Liver (tissue), 9 donors: ENCODE data around the gene SLC38A6. TPM values are rescaled to one million over a fixed set of nuclear protein-coding genes. Genes with fewer than 3 reads are reported as not detected.

Experiments
- DNase-seq: peaks from one replicate; pipeline ENCODE4 v3.0.0-alpha.2; 2017; ENCODE audit warnings: low spot score
- H3K27ac ChIP-seq, 2 donors: one replicate each; pipeline ENCODE4 v1.7.0; 2013; ENCODE audit warnings: inconsistent platforms in 2 of 2, low read length in 2 of 2, control low read depth in 1 of 2, low read depth in 1 of 2, mild to moderate bottlenecking in 1 of 2
- H3K27me3 ChIP-seq, 4 donors: one replicate each; pipeline versions ENCODE4 v1.6.1 to v1.7.0; 2013; ENCODE audit warnings: low read length in 3 of 4, inconsistent platforms in 1 of 4, mild to moderate bottlenecking in 1 of 4, moderate library complexity in 1 of 4; ENCODE audit not compliant: control insufficient read depth in 4 of 4, insufficient read depth in 4 of 4
- H3K36me3 ChIP-seq, 4 donors: one replicate each; pipeline versions ENCODE4 v1.6.1 to v1.7.0; 2013; ENCODE audit warnings: low read length in 3 of 4, mild to moderate bottlenecking in 3 of 4, low read depth in 1 of 4, moderate library complexity in 1 of 4; ENCODE audit not compliant: control insufficient read depth in 4 of 4, insufficient read depth in 3 of 4
- H3K4me1 ChIP-seq, 4 donors: one replicate each; pipeline versions ENCODE4 v1.6.1 to v1.7.0; 2013; ENCODE audit warnings: low read length in 3 of 4, mild to moderate bottlenecking in 3 of 4, moderate library complexity in 1 of 4; ENCODE audit not compliant: control insufficient read depth in 4 of 4, insufficient read depth in 4 of 4
- H3K4me3 ChIP-seq, 3 donors: one replicate each; pipeline versions ENCODE4 v1.6.1 to v1.7.0; 2013; ENCODE audit warnings: low read length in 3 of 3, control low read depth in 1 of 3, low read depth in 1 of 3, mild to moderate bottlenecking in 1 of 3
- H3K9ac ChIP-seq, 2 donors: one replicate each; pipeline ENCODE4 v1.7.0; 2013; ENCODE audit warnings: low read length in 2 of 2, mild to moderate bottlenecking in 2 of 2, moderate library complexity in 2 of 2, control low read depth in 1 of 2, low read depth in 1 of 2
- H3K9me3 ChIP-seq, 4 donors: one replicate each; pipeline versions ENCODE4 v1.6.1 to v1.7.0; 2013; ENCODE audit warnings: low read length in 3 of 4; ENCODE audit not compliant: control insufficient read depth in 4 of 4
- EGR1 ChIP-seq, 2 donors: IDR thresholded peaks; 2 replicates each; pipeline ENCODE4 v1.6.1; 2016 to 2018; ENCODE audit warnings: antibody characterized with exemption in 2 of 2, low read depth in 2 of 2
- FOXA1 ChIP-seq: IDR thresholded peaks from 2 replicates; pipeline ENCODE4 v1.6.1; 2016; ENCODE audit warnings: antibody characterized with exemption
- FOXA2 ChIP-seq: IDR thresholded peaks from 2 replicates; pipeline ENCODE4 v1.6.1; 2016; ENCODE audit warnings: antibody characterized with exemption
- GABPA ChIP-seq, 2 donors: IDR thresholded peaks in 1 of 2; conservative IDR thresholded peaks in 1 of 2; 2 replicates each; pipeline ENCODE4 v1.6.1; 2016; ENCODE audit warnings: antibody characterized with exemption in 2 of 2, mild to moderate bottlenecking in 1 of 2, moderate library complexity in 1 of 2
- HNF4A ChIP-seq, 2 donors: conservative IDR thresholded peaks; 2 replicates each; pipeline ENCODE4 v1.6.1; 2016; ENCODE audit warnings: antibody characterized with exemption in 2 of 2, mild to moderate bottlenecking in 2 of 2
- HNF4G ChIP-seq: IDR thresholded peaks from 2 replicates; pipeline ENCODE4 v1.6.1; 2016; ENCODE audit warnings: antibody characterized with exemption
- JUND ChIP-seq, 2 donors: IDR thresholded peaks; 2 replicates each; pipeline ENCODE4 v1.6.1; 2016; ENCODE audit warnings: antibody characterized with exemption in 2 of 2
- NR2F2 ChIP-seq: IDR thresholded peaks from 2 replicates; pipeline ENCODE4 v1.6.1; 2016; ENCODE audit warnings: antibody characterized with exemption
- RAD21 ChIP-seq, 2 donors: IDR thresholded peaks; 2 replicates each; pipeline ENCODE4 v1.6.1; 2016; ENCODE audit warnings: antibody characterized with exemption in 2 of 2, mild to moderate bottlenecking in 2 of 2
- RXRA ChIP-seq, 2 donors: IDR thresholded peaks; 2 replicates each; pipeline ENCODE4 v1.6.1; 2017 to 2018; ENCODE audit warnings: antibody characterized with exemption in 2 of 2, mild to moderate bottlenecking in 1 of 2
- SP1 ChIP-seq: IDR thresholded peaks from 2 replicates; pipeline ENCODE4 v1.6.1; 2018; ENCODE audit warnings: antibody characterized with exemption, mild to moderate bottlenecking
- TAF1 ChIP-seq: conservative IDR thresholded peaks from 2 replicates; pipeline ENCODE4 v1.6.1; 2016; ENCODE audit warnings: antibody characterized with exemption, mild to moderate bottlenecking
- YY1 ChIP-seq: IDR thresholded peaks from 2 replicates; pipeline ENCODE4 v1.6.1; 2016; ENCODE audit warnings: antibody characterized with exemption, mild to moderate bottlenecking
- WGBS: extraction: QIAGEN DNeasy Blood & Tissue Kit; methylation state at CpG from one replicate; pipeline ENCODE4 v1.1.7; 2013; 5-methylcytosine and 5-hydroxymethylcytosine counted together
- polyA plus RNA-seq, 2 donors: library from polyadenylated mRNA; stranded (reverse) in 1 of 2; unstranded in 1 of 2; fragments of 200-250 nt in 1 of 2; fragments of >200 nt in 1 of 2; fragmentation: Nextera tagmentation in 1 of 2; extraction: Ambion mirVana in 1 of 2; gene quantifications; one replicate each; pipeline versions ENCODE4 v1.2.1 to v1.2.3, GENCODE V29; 2013 to 2015
- total RNA-seq, 2 donors: library from RNA; depleted of rRNA; stranded (reverse); fragments of >200 nt; gene quantifications; one replicate each; pipeline ENCODE4 v1.2.3, GENCODE V29; 2014
- TF ChIP-seq, protein P1 (sequence below): IDR thresholded peaks from 2 replicates; pipeline ENCODE4 v1.6.1; 2016; ENCODE audit warnings: antibody characterized with exemption
- TF ChIP-seq, protein P2 (sequence below): IDR thresholded peaks from 2 replicates; pipeline ENCODE4 v1.6.1; 2016; ENCODE audit warnings: antibody characterized with exemption
- TF ChIP-seq, protein P3 (sequence below): IDR thresholded peaks from 2 replicates; pipeline ENCODE4 v1.6.1; 2016; ENCODE audit warnings: antibody characterized with exemption
- TF ChIP-seq, protein P4 (sequence below): IDR thresholded peaks from 2 replicates; pipeline ENCODE4 v1.6.1; 2016; ENCODE audit warnings: antibody characterized with exemption, mild to moderate bottlenecking
- TF ChIP-seq, protein P5 (sequence below): fragments of 150-350 bp; IDR thresholded peaks from 2 replicates; pipeline ENCODE4 v1.5.1; 2017; ENCODE audit warnings: improper control_type of control experiment, low read depth, low read length; ENCODE audit not compliant: missing input control
- donor health status: healthy.
- donor health status: healthy.
- donor health status: healthy.
- donor health status: healthy.
- donor health status: healthy.

SLC38A6 gene
- total RNA-seq (10 to 100 TPM in 1 of 2 donors, 1 to 10 TPM in 1; 7.1 to 10.6 TPM), polyA plus RNA-seq (1 to 10 TPM; 2.6 to 5.8 TPM)

DNA sequence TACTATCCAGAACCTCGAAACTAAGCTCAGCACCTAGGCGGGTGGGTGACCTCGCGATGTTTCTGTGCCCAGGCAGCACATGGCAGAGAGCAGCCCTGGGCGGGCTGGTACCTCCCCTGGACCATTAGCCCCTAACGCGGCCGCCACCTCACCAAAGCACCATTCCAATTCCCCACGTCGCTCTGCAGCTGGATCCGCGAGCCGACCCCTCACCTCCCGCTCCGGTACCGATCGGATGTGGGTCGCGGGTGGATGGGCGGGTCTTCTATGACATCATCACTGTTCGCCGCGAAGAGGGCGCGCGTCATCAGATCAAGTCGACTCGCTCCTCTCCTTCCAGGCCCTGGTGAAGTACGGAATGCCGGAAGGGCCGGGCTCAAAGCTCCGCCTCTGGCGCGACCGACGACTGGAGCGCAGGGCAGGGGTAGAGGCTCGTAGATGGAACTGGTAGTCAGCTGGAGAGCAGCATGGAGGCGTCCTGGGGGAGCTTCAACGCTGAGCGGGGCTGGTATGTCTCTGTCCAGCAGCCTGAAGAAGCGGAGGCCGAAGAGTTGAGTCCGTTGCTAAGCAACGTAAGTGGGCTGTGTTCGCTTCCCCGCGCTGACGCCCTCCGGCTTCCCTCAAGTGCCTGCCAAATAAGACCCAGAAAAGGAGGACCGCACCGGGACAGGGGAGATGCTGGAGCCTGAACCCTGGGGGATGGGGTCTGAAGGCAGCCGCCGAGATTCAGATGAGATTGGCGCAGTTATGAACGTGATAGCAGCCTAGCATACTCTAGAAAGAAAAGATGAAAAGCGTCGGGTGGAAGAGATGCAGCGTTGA lies at the start of gene SLC38A6, which contains the start of gene TRMT5:
SLC38A6 (plus strand) TSS at position 435 of the 822 bp plus-strand sequence; CDS start at position 468, 33 bp downstream.
TRMT5 (minus strand) TSS at position 269 of the 822 bp plus-strand sequence; CDS start at position 163, 106 bp downstream.
- no peaks in the 10 kb centered on the region for H3K9me3 ChIP-seq
- H3K27me3 ChIP-seq = no peaks in the 10 kb centered on the region
- peak within 1 kb of the TSS; percentile 62 to 94 (median 88) for H3K4me3 ChIP-seq
- TF ChIP-seq SP1 (peak; percentile 83), YY1 (peak; percentile 94), RAD21 (IDR thresholded peaks at IDR 0.05) (peak; percentile 29 to 64), JUND (IDR thresholded peaks at IDR 0.05) (peak in 1 of 2 donors; percentile 27), GABPA (IDR thresholded peaks at IDR 0.05 in 1 of 2, conservative IDR thresholded peaks at IDR 0.05 in 1 of 2) (peak in 1 of 2 donors; percentile 65), HNF4G (no peak), EGR1 (IDR thresholded peaks at IDR 0.05; ENCODE audit: low read depth in 2 of 2) (peak in 1 of 2 donors; percentile 12), TAF1 (peak; percentile 73), HNF4A (conservative IDR thresholded peaks at IDR 0.05) (peak in 1 of 2 donors; percentile 30), RXRA (IDR thresholded peaks at IDR 0.05) (peak; percentile 61 to 74), NR2F2 (peak; percentile 73), FOXA1 (no peak), FOXA2 (no peak)
- TF ChIP-seq, protein P1, sequence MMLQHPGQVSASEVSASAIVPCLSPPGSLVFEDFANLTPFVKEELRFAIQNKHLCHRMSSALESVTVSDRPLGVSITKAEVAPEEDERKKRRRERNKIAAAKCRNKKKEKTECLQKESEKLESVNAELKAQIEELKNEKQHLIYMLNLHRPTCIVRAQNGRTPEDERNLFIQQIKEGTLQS = peak; percentile 56
- TF ChIP-seq, protein P2, sequence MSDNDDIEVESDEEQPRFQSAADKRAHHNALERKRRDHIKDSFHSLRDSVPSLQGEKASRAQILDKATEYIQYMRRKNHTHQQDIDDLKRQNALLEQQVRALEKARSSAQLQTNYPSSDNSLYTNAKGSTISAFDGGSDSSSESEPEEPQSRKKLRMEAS = peak; percentile 96
- TF ChIP-seq, protein P3, sequence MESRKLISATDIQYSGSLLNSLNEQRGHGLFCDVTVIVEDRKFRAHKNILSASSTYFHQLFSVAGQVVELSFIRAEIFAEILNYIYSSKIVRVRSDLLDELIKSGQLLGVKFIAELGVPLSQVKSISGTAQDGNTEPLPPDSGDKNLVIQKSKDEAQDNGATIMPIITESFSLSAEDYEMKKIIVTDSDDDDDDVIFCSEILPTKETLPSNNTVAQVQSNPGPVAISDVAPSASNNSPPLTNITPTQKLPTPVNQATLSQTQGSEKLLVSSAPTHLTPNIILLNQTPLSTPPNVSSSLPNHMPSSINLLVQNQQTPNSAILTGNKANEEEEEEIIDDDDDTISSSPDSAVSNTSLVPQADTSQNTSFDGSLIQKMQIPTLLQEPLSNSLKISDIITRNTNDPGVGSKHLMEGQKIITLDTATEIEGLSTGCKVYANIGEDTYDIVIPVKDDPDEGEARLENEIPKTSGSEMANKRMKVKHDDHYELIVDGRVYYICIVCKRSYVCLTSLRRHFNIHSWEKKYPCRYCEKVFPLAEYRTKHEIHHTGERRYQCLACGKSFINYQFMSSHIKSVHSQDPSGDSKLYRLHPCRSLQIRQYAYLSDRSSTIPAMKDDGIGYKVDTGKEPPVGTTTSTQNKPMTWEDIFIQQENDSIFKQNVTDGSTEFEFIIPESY = peak; percentile 97
- TF ChIP-seq, protein P4, sequence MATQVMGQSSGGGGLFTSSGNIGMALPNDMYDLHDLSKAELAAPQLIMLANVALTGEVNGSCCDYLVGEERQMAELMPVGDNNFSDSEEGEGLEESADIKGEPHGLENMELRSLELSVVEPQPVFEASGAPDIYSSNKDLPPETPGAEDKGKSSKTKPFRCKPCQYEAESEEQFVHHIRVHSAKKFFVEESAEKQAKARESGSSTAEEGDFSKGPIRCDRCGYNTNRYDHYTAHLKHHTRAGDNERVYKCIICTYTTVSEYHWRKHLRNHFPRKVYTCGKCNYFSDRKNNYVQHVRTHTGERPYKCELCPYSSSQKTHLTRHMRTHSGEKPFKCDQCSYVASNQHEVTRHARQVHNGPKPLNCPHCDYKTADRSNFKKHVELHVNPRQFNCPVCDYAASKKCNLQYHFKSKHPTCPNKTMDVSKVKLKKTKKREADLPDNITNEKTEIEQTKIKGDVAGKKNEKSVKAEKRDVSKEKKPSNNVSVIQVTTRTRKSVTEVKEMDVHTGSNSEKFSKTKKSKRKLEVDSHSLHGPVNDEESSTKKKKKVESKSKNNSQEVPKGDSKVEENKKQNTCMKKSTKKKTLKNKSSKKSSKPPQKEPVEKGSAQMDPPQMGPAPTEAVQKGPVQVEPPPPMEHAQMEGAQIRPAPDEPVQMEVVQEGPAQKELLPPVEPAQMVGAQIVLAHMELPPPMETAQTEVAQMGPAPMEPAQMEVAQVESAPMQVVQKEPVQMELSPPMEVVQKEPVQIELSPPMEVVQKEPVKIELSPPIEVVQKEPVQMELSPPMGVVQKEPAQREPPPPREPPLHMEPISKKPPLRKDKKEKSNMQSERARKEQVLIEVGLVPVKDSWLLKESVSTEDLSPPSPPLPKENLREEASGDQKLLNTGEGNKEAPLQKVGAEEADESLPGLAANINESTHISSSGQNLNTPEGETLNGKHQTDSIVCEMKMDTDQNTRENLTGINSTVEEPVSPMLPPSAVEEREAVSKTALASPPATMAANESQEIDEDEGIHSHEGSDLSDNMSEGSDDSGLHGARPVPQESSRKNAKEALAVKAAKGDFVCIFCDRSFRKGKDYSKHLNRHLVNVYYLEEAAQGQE = peak; percentile 94
- TF ChIP-seq, protein P5, sequence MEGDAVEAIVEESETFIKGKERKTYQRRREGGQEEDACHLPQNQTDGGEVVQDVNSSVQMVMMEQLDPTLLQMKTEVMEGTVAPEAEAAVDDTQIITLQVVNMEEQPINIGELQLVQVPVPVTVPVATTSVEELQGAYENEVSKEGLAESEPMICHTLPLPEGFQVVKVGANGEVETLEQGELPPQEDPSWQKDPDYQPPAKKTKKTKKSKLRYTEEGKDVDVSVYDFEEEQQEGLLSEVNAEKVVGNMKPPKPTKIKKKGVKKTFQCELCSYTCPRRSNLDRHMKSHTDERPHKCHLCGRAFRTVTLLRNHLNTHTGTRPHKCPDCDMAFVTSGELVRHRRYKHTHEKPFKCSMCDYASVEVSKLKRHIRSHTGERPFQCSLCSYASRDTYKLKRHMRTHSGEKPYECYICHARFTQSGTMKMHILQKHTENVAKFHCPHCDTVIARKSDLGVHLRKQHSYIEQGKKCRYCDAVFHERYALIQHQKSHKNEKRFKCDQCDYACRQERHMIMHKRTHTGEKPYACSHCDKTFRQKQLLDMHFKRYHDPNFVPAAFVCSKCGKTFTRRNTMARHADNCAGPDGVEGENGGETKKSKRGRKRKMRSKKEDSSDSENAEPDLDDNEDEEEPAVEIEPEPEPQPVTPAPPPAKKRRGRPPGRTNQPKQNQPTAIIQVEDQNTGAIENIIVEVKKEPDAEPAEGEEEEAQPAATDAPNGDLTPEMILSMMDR = no peak
- peak within 1 kb of the TSS; percentile 58 to 89 for H3K9ac ChIP-seq
- H3K4me1 ChIP-seq = peaks cover 2 to 19% (median 15%) of the 10 kb centered on the region in 4 donors
- peak within 1 kb of the TSS; percentile 60 to 91 for H3K27ac ChIP-seq
- DNase-seq = peak; percentile 95
- H3K36me3 ChIP-seq = peaks cover 0 to 3% (median 2%) of the 10 kb centered on the region in 4 donors
- under 1% methylated on average over 59 of the region's 59 CpGs for WGBS
